Activated naive CD4-positive, alpha-beta T cell treated with anti-CD3 and anti-CD28 coated beads, Interleukin-2, amount 50 U/mL, for 16 hours (primary cell): Measurements from ENCODE around the gene NAA20.

Source experiments
- DNase-seq: peaks from one replicate; pipeline ENCODE4 v3.0.0-alpha.2; 2020

Gene NAA20

DNA sequence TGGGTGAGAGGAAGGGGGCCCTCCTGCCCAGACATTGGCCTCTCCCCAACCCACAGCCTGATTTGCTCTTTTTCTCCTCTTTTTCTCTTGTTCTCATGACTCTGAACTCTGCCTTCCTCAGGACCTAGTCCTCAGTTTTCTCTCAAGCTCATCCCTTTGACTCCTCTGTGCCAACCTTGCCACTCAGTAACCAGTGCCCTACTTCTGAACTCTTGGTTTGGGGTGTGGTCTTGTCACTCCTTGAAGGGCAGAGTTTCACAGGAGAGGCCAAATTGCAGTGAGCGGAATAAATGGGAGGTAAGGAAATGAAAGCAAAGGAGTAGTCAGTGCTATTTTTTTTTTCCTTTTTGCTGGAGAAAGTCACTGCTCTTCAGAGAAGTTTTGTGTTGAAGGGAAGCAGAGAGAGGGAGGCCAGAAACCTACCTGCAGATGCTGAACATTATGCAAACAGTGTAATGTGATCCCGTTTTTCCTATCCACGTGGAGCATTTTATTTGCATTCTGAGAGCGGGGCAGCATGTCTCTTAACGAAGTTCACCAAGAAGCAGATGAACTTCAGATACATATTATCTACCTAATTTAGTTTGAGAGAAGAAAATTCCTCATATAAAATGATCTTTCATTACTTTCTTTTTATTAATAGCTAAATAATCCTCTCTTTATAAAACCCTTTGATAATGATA lies 62.1 kb downstream of the NAA20 start:
- no peak for DNase-seq
